Osteocyte (in vitro differentiated cells): ENCODE measurements around the gene ACOXL. TPM values are rescaled to one million over a fixed set of nuclear protein-coding genes. Genes with fewer than 3 reads are reported as not detected.
A peak's percentile ranks its signal among the peaks of the same experiment; 100 is the strongest.

Experiments
- DNase-seq: peaks from one replicate; pipeline ENCODE4 v3.0.0; 2021; ENCODE audit warnings: mixed read lengths; ENCODE audit not compliant: unreplicated experiment; ENCODE audit errors: extremely low spot score
- H3K27ac Mint-ChIP-seq: one replicate; pipeline ENCODE4 v1.8.0; 2021; ENCODE audit warnings: mild to moderate bottlenecking, mixed read lengths; ENCODE audit not compliant: unreplicated experiment
- H3K27me3 Mint-ChIP-seq: one replicate; pipeline ENCODE4 v1.8.0; 2021; ENCODE audit warnings: mixed read lengths; ENCODE audit not compliant: unreplicated experiment
- H3K36me3 Mint-ChIP-seq: one replicate; pipeline ENCODE4 v1.8.0; 2021; ENCODE audit warnings: mixed read lengths; ENCODE audit not compliant: unreplicated experiment
- H3K4me1 Mint-ChIP-seq: one replicate; pipeline ENCODE4 v1.8.0; 2021; ENCODE audit warnings: mixed read lengths; ENCODE audit not compliant: unreplicated experiment
- H3K4me3 Mint-ChIP-seq: one replicate; pipeline ENCODE4 v1.8.0; 2021; ENCODE audit warnings: mild to moderate bottlenecking, moderate library complexity, mixed read lengths; ENCODE audit not compliant: unreplicated experiment
- H3K9me3 Mint-ChIP-seq: one replicate; pipeline ENCODE4 v1.8.0; 2021; ENCODE audit warnings: mixed read lengths; ENCODE audit not compliant: unreplicated experiment
- CTCF ChIP-seq: fragments of 200-600 bp; sonication (generic); IDR thresholded peaks from 2 replicates; pipeline ENCODE4 v1.5.0; 2021; ENCODE audit warnings: antibody characterized with exemption, mild to moderate bottlenecking, moderate library complexity
- total RNA-seq: library from RNA; stranded (reverse); gene quantifications from 2 replicates; pipeline ENCODE4 v1.2.1, GENCODE V29; 2021

Gene ACOXL
- total RNA-seq, 1 donor from 2014 or later = not detected

GRCh38 chr2:110799376-110799775 lies 67.0 kb downstream of the ACOXL start:
- Mint-ChIP-seq H3K27me3 (peaks cover 76% of the 10 kb centered on the region), H3K4me1 (no peaks in the 10 kb centered on the region), H3K36me3 (no peaks in the 10 kb centered on the region), H3K9me3 (peaks cover 3% of the 10 kb centered on the region), H3K27ac (no peak overlapping the region), H3K4me3 (no peak overlapping the region)
- no peak for DNase-seq
- TF ChIP-seq CTCF = no peak

DNA sequence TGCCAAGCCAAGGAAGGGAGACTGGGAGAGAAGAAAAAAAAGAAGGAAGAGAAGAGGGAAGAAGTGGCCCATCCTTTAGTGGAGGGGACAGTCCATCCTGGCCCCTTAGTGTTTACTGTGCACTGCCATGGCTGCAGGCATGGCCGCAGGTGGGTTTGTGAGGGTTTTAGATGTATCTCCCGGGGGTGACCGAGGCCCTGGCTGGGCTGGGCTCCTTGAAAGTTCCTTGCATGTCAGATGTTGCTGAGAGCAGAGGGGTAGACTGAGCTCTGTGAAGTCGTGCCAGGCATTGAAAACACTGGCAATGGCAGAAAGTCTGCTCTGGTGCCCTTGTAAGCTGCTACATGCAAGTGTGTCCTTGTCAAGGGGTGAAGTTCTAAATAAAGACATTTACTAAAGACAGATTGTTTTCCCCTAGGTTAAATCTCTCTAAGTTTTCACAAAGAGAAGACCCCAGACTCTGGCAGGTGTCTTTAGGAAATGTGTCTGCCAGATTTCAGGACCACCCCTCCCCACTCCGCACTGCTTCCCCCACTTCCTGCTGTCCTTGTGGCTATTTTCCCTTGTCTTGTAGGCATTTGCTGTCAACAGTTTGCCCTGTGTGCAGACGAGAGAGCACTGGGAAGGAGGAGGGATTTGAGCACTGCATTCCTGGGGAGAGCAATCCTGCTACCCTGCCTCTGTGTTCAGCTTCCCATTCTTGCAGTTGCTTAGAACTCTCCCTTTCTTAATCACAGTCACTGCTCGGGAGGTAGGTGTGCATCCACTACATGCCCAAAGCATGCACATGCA lies 68.4 kb downstream of the ACOXL start:
- H3K4me1 Mint-ChIP-seq = no peaks in the 10 kb centered on the region
- no peaks in the 10 kb centered on the region for H3K36me3 Mint-ChIP-seq
- no peak for TF ChIP-seq CTCF
- H3K4me3 Mint-ChIP-seq = no peak overlapping the region
- peaks cover 8% of the 10 kb centered on the region for H3K9me3 Mint-ChIP-seq
- peak; percentile 42 for DNase-seq
- H3K27ac Mint-ChIP-seq = no peak overlapping the region
- H3K27me3 Mint-ChIP-seq = peaks cover 74% of the 10 kb centered on the region

- DNase-seq = no peak
- H3K27me3 Mint-ChIP-seq = peaks cover 67% of the 10 kb centered on the region
- H3K27ac Mint-ChIP-seq = no peak overlapping the region
- H3K4me3 Mint-ChIP-seq = no peak overlapping the region
- no peaks in the 10 kb centered on the region for H3K36me3 Mint-ChIP-seq
- no peak for TF ChIP-seq CTCF
- H3K4me1 Mint-ChIP-seq = no peaks in the 10 kb centered on the region
- peaks cover 8% of the 10 kb centered on the region for H3K9me3 Mint-ChIP-seq
Measured at GRCh38 chr2:110802208-110802932, 70.0 kb downstream of the ACOXL start.

DNA sequence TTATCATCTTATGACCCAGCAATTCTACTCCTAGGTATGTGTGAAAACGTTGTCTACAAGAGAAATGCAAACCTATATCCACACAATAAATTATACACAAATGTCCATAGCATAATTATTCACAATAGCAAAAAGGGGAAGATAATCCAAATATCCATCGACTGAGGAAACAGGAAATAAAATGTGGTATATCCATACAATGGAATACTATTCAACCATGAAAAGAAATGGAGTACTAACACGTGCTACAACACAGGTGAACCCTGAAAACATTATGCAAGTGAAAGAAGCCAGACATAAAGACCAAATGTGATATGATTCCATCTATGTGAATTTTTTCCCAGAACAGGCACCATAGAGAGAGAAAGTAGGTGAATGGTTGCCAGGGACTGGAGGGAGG lies 72.1 kb downstream of the ACOXL start:
- DNase-seq = no peak
- no peaks in the 10 kb centered on the region for H3K36me3 Mint-ChIP-seq
- H3K27me3 Mint-ChIP-seq = peaks cover 68% of the 10 kb centered on the region
- no peak for TF ChIP-seq CTCF
- H3K27ac Mint-ChIP-seq = no peak overlapping the region
- H3K4me3 Mint-ChIP-seq = no peak overlapping the region
- H3K9me3 Mint-ChIP-seq = peaks cover 8% of the 10 kb centered on the region
- no peaks in the 10 kb centered on the region for H3K4me1 Mint-ChIP-seq

DNA sequence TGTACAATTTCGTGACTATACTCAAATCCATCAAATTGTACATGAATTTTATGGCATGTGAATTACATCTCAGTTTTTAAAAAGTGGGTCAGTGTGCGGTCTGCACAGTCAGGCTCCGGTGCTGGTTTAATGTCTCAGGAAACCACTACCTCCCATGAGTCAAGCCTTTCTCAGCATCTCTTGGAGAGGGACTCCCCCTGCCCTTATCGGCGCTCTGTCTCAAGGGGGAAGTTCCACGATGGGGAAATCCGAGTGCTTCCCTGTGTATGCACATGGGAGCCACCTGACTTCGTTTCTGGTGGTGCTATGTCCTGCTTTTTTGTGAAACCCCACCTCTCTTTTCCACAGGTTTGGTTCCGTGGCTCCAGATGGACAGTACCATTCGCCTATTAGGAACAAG lies 72.5 kb downstream of the ACOXL start:
- H3K4me3 Mint-ChIP-seq = no peak overlapping the region
- no peaks in the 10 kb centered on the region for H3K4me1 Mint-ChIP-seq
- peaks cover 68% of the 10 kb centered on the region for H3K27me3 Mint-ChIP-seq
- H3K9me3 Mint-ChIP-seq = peaks cover 8% of the 10 kb centered on the region
- TF ChIP-seq CTCF = no peak
- no peaks in the 10 kb centered on the region for H3K36me3 Mint-ChIP-seq
- H3K27ac Mint-ChIP-seq = no peak overlapping the region
- peak; percentile 42 for DNase-seq
